ENCODE data around the gene CHCHD3.

DNA sequence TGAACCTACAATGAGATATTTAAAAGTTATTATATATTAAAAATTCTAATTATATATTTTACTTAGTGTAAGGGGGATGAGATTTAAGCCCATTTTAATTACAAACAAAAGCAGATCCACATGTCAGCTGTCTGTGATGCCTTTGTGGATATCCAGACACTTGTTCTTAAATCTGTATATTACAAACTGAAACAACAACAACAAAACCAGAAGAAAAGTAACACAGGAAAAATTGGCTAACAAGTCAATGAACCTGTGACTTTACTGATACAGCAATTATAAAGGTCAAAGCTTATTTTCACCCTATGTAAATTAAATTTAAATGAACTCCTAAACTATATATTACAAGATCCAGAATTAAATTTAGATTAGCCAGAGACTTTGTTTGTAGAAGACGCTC lies 222.7 kb downstream of the CHCHD3 start:
- TF ChIP-seq, protein P1, sequence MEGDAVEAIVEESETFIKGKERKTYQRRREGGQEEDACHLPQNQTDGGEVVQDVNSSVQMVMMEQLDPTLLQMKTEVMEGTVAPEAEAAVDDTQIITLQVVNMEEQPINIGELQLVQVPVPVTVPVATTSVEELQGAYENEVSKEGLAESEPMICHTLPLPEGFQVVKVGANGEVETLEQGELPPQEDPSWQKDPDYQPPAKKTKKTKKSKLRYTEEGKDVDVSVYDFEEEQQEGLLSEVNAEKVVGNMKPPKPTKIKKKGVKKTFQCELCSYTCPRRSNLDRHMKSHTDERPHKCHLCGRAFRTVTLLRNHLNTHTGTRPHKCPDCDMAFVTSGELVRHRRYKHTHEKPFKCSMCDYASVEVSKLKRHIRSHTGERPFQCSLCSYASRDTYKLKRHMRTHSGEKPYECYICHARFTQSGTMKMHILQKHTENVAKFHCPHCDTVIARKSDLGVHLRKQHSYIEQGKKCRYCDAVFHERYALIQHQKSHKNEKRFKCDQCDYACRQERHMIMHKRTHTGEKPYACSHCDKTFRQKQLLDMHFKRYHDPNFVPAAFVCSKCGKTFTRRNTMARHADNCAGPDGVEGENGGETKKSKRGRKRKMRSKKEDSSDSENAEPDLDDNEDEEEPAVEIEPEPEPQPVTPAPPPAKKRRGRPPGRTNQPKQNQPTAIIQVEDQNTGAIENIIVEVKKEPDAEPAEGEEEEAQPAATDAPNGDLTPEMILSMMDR (conservative IDR thresholded peaks at IDR 0.05; ENCODE audit: low read depth, low read length) = no peak
- TF ChIP-seq EZH2 (IDR thresholded peaks at IDR 0.05; ENCODE audit: low read length, unreplicated experiment) = no peak
- TF ChIP-seq EZH2phosphoT487 (IDR thresholded peaks at IDR 0.05; ENCODE audit: borderline replicate concordance, low read length) = no peak
